OCI-LY3 (cell line): ENCODE data around the gene CD63.

Experiments
- EZH2phosphoT487 ChIP-seq: fragments of 200-600 bp; shearing (Covaris generic); IDR thresholded peaks from 2 replicates; pipeline ENCODE4 v1.6.1; 2018; ENCODE audit warnings: antibody characterized with exemption, mixed run types, low read depth
- TF ChIP-seq, protein P1 (sequence below): fragments of 200-600, 300-600 bp; sonication (generic); IDR thresholded peaks from 2 replicates; pipeline ENCODE4 v1.5.1; 2014; ENCODE audit warnings: antibody characterized with exemption, low read length, low read depth

DNA sequence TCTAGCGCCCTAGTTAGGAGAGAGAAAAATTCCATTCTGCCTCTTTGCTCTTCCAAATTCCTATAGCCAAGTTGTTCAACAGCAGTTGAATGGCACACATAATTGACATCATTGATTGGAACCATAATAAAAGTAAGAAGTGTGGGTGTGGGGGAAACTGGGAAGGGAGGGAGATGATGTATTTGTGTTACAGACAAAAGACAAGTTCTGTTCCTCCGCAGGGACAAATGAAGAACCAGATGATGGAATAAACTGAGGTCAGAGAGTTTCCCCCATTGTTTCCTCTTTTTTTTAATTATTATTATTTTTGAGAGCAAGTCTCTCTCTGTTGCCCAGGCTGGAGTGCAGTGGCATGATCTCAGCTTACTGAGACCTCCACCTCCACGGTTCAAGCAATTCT lies 49.0 kb upstream of the CD63 start:
- TF ChIP-seq, protein P1, sequence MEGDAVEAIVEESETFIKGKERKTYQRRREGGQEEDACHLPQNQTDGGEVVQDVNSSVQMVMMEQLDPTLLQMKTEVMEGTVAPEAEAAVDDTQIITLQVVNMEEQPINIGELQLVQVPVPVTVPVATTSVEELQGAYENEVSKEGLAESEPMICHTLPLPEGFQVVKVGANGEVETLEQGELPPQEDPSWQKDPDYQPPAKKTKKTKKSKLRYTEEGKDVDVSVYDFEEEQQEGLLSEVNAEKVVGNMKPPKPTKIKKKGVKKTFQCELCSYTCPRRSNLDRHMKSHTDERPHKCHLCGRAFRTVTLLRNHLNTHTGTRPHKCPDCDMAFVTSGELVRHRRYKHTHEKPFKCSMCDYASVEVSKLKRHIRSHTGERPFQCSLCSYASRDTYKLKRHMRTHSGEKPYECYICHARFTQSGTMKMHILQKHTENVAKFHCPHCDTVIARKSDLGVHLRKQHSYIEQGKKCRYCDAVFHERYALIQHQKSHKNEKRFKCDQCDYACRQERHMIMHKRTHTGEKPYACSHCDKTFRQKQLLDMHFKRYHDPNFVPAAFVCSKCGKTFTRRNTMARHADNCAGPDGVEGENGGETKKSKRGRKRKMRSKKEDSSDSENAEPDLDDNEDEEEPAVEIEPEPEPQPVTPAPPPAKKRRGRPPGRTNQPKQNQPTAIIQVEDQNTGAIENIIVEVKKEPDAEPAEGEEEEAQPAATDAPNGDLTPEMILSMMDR = no peak
- no peak for TF ChIP-seq EZH2phosphoT487
